ENCODE results near the gene PDIA5.

- TF ChIP-seq CTCF (conservative IDR thresholded peaks at IDR 0.05; ENCODE audit: low read depth, low read length) (no peak), EZH2 (IDR thresholded peaks at IDR 0.05; ENCODE audit: borderline replicate concordance, low read depth, low read length, poor library complexity, severe bottlenecking) (no peak)
Observed at GRCh38 chr3:123019161-123019560, 47.7 kb upstream of the PDIA5 start.

Data from A673 (cell line).